ENCODE measurements around the gene ABCF1.
A peak's percentile ranks its signal among the peaks of the same experiment; 100 is the strongest.

Gene ABCF1

GRCh38 chr6:30560930-30561329 is 10.3 kb upstream of the ABCF1 start:
- no peak overlapping the region for H3K4me3 ChIP-seq (ENCODE audit: low read depth in 1 of 2, low read length in 2 of 2)
- no peak for DNase-seq
- peaks cover 19% of the 10 kb centered on the region; the same call in 1 of the 2 replicates for H4K20me1 ChIP-seq (ENCODE audit: insufficient read depth, low read length)
- ATAC-seq (ENCODE audit: insufficient read depth, low read depth): no peak
- H3K79me2 ChIP-seq (ENCODE audit: insufficient read depth, low read length): peaks cover 31% of the 10 kb centered on the region
- peaks cover 36% of the 10 kb centered on the region for H3K36me3 ChIP-seq (ENCODE audit: insufficient read depth, low read length)
- H3K9me3 ChIP-seq (ENCODE audit: insufficient read depth, low read length, severe bottlenecking): no peaks in the 10 kb centered on the region
- H3K27me3 ChIP-seq (ENCODE audit: insufficient read depth, low read length, poor library complexity): no peaks in the 10 kb centered on the region
- TF ChIP-seq EZH2 (IDR thresholded peaks at IDR 0.05; ENCODE audit: borderline replicate concordance, low read depth, low read length, severe bottlenecking) (no peak), CTCF (IDR thresholded peaks at IDR 0.05; ENCODE audit: borderline replicate concordance, extremely low read depth, low read length, poor library complexity, severe bottlenecking) (no peak)
- peaks cover 19% of the 10 kb centered on the region for H3K4me1 ChIP-seq (ENCODE audit: insufficient read depth, low read length)
- no peak overlapping the region for H3K9ac ChIP-seq (ENCODE audit: low read depth, low read length)
- H2AFZ ChIP-seq (ENCODE audit: low read depth, low read length): no peak overlapping the region
- H3K27ac ChIP-seq (ENCODE audit: low read length): no peak overlapping the region
- no peak overlapping the region for H3K4me2 ChIP-seq (ENCODE audit: insufficient read depth, low read length)

- Histone ChIP-seq H4K20me1 (ENCODE audit: insufficient read depth, low read length) (peaks cover 19% of the 10 kb centered on the region; the same call in 1 of the 2 replicates), H2AFZ (ENCODE audit: low read depth, low read length) (no peak overlapping the region), H3K9me3 (ENCODE audit: insufficient read depth, low read length, severe bottlenecking) (no peaks in the 10 kb centered on the region), H3K27me3 (ENCODE audit: insufficient read depth, low read length, poor library complexity) (no peaks in the 10 kb centered on the region), H3K4me3 (ENCODE audit: low read depth in 1 of 2, low read length in 2 of 2) (no peak overlapping the region), H3K27ac (ENCODE audit: low read length) (no peak overlapping the region), H3K4me2 (ENCODE audit: insufficient read depth, low read length) (no peak overlapping the region), H3K79me2 (ENCODE audit: insufficient read depth, low read length) (peaks cover 18% of the 10 kb centered on the region), H3K4me1 (ENCODE audit: insufficient read depth, low read length) (peaks cover 12% of the 10 kb centered on the region), H3K9ac (ENCODE audit: low read depth, low read length) (no peak overlapping the region), H3K36me3 (ENCODE audit: insufficient read depth, low read length) (peaks cover 36% of the 10 kb centered on the region)
- TF ChIP-seq CTCF (IDR thresholded peaks at IDR 0.05; ENCODE audit: borderline replicate concordance, extremely low read depth, low read length, poor library complexity, severe bottlenecking) (no peak), EZH2 (IDR thresholded peaks at IDR 0.05; ENCODE audit: borderline replicate concordance, low read depth, low read length, severe bottlenecking) (no peak)
- ATAC-seq (ENCODE audit: insufficient read depth, low read depth) (no peak), DNase-seq (no peak)
Measured at GRCh38 chr6:30562470-30563425, 8.5 kb upstream of the ABCF1 start.

- Histone ChIP-seq H3K27me3 (ENCODE audit: insufficient read depth, low read length, poor library complexity) (no peaks in the 10 kb centered on the region), H3K4me3 (ENCODE audit: low read depth in 1 of 2, low read length in 2 of 2) (no peak overlapping the region), H3K9me3 (ENCODE audit: insufficient read depth, low read length, severe bottlenecking) (no peaks in the 10 kb centered on the region), H3K27ac (ENCODE audit: low read length) (no peak overlapping the region), H3K4me2 (ENCODE audit: insufficient read depth, low read length) (no peak overlapping the region), H3K4me1 (ENCODE audit: insufficient read depth, low read length) (no peaks in the 10 kb centered on the region; the same call in 1 of the 2 replicates), H4K20me1 (ENCODE audit: insufficient read depth, low read length) (peaks cover 12% of the 10 kb centered on the region; the same call in 1 of the 2 replicates), H3K36me3 (ENCODE audit: insufficient read depth, low read length) (peaks cover 26% of the 10 kb centered on the region), H3K9ac (ENCODE audit: low read depth, low read length) (no peak overlapping the region), H2AFZ (ENCODE audit: low read depth, low read length) (no peak overlapping the region), H3K79me2 (ENCODE audit: insufficient read depth, low read length) (peaks cover 6% of the 10 kb centered on the region; the same call in 1 of the 2 replicates)
- DNase-seq (no peak), ATAC-seq (ENCODE audit: insufficient read depth, low read depth) (0 out of 3 replicates have a peak, but pooled peaks have one; percentile 6)
- TF ChIP-seq EZH2 (IDR thresholded peaks at IDR 0.05; ENCODE audit: borderline replicate concordance, low read depth, low read length, severe bottlenecking) (no peak), CTCF (IDR thresholded peaks at IDR 0.05; ENCODE audit: borderline replicate concordance, extremely low read depth, low read length, poor library complexity, severe bottlenecking) (no peak)
Measured at GRCh38 chr6:30564114-30564513, 7.1 kb upstream of the ABCF1 start.

Data from DND-41 (cell line).